ENCODE data around the gene CBLN3.

CBLN3 gene

DNA sequence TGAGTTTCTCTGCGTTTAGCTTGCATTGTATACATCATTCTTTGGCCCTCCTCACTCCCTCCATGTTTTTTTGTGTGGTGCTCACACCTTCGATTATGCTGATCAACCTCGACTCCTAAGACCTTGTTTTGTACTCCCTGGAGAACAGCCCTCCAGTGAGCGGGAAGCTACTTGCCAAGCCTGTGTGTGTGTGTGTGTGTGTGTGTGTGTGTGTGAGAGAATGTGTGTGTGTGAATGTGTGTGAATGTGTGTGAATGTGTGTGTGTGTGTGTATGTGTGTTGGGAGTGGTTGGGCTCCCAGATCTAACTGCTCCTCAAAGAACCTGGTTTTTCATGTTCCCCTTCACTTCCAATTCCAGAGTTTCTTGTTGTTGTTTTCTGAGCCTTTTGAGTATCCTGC is 24.7 kb downstream of the CBLN3 start:
- Histone ChIP-seq H3K27ac (ENCODE audit: insufficient read depth in 1 of 2, low read depth in 1 of 2, low read length in 2 of 2, poor library complexity in 1 of 2, severe bottlenecking in 2 of 2) (no peak overlapping the region), H3K4me1 (ENCODE audit: control extremely low read depth in 1 of 4, control insufficient read depth in 4 of 4, insufficient read depth in 4 of 4, low read length in 3 of 4) (peaks cover 0 to 20% (median 10%) of the 10 kb centered on the region in 4 experiments), H3K36me3 (ENCODE audit: control insufficient read depth in 4 of 4, insufficient read depth in 4 of 4, low read length in 3 of 4) (peaks cover 0 to 33% (median 13%) of the 10 kb centered on the region in 4 experiments), H3K9me3 (ENCODE audit: control extremely low read depth in 1 of 5, control insufficient read depth in 4 of 5, insufficient read depth in 2 of 5, low read depth in 1 of 5, low read length in 4 of 5) (no peaks in the 10 kb centered on the region), H3K4me3 (ENCODE audit: control insufficient read depth in 1 of 7, extremely low read depth in 1 of 7, insufficient read depth in 4 of 7, low read depth in 2 of 7, low read length in 6 of 7) (no peak overlapping the region), H3K27me3 (replicated peaks in 2 of 5; ENCODE audit: control insufficient read depth in 4 of 5, insufficient read depth in 5 of 5, low read length in 4 of 5) (no peaks in the 10 kb centered on the region)
- ChIA-PET POLR2A (no interaction called here), CTCF (interaction anchor here (0.7 to 23.8 kb wide), 12 partner anchors 8 to 80 kb away, joined by 3 to 489 read pairs (median 4); partner anchors contain the start of genes CBLN3 and KHNYN)
- WGBS (ENCODE audit: insufficient coverage) = 90% methylated on average over 2 of the region's 4 CpGs
- DNase-seq = no peak

DNA sequence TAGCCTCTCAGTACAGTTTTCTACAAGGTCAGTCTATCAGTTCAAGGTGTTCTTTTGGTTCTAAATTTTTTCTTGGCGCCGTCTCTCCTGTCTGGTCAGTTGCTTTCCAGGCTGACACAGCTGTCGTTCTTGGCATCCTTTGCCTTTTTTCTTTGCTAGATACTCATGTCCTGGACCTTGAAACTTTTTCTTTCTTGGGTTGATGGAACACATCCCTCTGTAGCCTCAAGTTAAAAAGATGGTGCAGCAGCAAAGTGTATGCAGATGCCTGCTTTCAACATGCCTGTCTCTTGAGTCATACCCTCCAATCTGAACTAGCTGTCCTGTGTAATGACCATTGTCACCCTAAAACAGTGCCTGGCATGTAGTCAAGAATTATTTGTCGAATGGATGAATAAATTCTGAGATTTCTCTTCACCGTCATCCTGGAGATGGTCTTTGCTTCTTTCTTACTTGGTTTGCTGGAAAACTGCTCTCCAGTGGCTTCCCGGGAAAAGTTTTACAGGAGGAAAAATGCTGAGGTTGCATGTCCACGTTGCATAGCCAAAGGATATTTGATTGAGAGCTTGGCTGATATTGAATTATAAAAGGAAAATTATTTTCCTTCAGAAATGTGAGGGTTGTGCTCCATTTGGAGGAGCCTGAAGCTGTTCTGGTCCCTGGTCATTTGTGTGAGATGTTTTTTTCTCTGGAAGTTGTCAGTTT is 26.0 kb downstream of the CBLN3 start:
- peaks cover 0 to 19% (median 7%) of the 10 kb centered on the region in 4 experiments for H3K36me3 ChIP-seq (ENCODE audit: control insufficient read depth in 4 of 4, insufficient read depth in 4 of 4, low read length in 3 of 4)
- CTCF ChIA-PET = interaction anchor here (0.7 to 23.8 kb wide), 11 partner anchors 8 to 69 kb away, joined by 3 to 489 read pairs (median 4); partner anchors contain the start of genes ADCY4, CBLN3 and KHNYN
- POLR2A ChIA-PET = no interaction called here
- no peaks in the 10 kb centered on the region for H3K27me3 ChIP-seq (replicated peaks in 2 of 5; ENCODE audit: control insufficient read depth in 4 of 5, insufficient read depth in 5 of 5, low read length in 4 of 5)
- no peaks in the 10 kb centered on the region for H3K9me3 ChIP-seq (ENCODE audit: control extremely low read depth in 1 of 5, control insufficient read depth in 4 of 5, insufficient read depth in 2 of 5, low read depth in 1 of 5, low read length in 4 of 5)
- H3K27ac ChIP-seq (ENCODE audit: insufficient read depth in 1 of 2, low read depth in 1 of 2, low read length in 2 of 2, poor library complexity in 1 of 2, severe bottlenecking in 2 of 2) = no peak overlapping the region
- no peak for DNase-seq
- H3K4me1 ChIP-seq (ENCODE audit: control extremely low read depth in 1 of 4, control insufficient read depth in 4 of 4, insufficient read depth in 4 of 4, low read length in 3 of 4) = peaks cover 0 to 29% (median 19%) of the 10 kb centered on the region in 4 experiments
- H3K4me3 ChIP-seq (ENCODE audit: control insufficient read depth in 1 of 7, extremely low read depth in 1 of 7, insufficient read depth in 4 of 7, low read depth in 2 of 7, low read length in 6 of 7) = no peak overlapping the region
- whole genome bisulfite sequencing (ENCODE audit: insufficient coverage) = 96% methylated on average over 7 of the region's 7 CpGs

DNA sequence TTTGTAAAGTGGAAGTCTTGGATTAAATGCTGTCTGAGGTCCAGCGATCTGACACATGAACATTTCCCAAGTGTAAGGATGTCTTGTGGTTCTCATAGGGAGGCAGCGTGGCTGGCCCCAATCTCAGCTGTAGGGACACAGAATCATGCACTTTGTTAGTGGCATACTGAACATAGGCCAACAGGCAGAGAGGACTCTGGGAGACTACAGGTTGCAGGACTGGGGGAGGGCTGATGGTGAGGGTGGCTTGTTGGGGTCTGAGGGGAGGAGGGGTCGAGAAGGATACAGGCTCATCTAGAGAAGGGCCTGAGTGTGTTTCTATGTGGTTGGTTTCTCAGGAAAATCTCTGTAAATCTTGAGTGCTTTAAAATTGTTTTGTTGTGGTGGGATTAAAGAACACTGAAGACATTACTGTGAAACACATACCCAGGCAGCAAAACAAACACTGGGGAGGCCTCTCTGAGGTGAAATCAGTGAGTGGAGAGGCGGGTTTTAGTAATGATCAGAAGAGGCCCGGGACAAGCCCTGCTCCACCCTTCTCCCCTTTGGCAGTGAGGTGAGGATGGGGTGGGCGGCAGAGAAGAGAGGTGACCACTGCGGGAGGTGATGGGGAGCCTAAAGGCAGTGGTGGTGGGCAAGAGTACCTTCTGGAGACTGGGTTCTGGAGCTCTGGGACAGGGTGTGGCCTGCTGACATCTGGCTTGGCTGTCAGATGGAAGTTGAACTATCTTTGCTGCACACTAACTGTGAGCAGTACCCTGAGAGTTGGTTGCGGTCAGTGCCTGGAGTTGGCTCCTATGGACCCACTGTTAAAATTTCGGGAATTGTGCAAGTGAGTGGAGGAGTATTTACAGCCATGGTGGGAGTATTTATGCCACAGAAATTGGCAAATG is 27.4 kb downstream of the CBLN3 start:
- H3K27me3 ChIP-seq (replicated peaks in 2 of 5; ENCODE audit: control insufficient read depth in 4 of 5, insufficient read depth in 5 of 5, low read length in 4 of 5) = no peaks in the 10 kb centered on the region
- H3K4me1 ChIP-seq (ENCODE audit: control extremely low read depth in 1 of 4, control insufficient read depth in 4 of 4, insufficient read depth in 4 of 4, low read length in 3 of 4) = peaks cover 2 to 43% (median 32%) of the 10 kb centered on the region in 4 experiments
- H3K4me3 ChIP-seq (ENCODE audit: control insufficient read depth in 1 of 7, extremely low read depth in 1 of 7, insufficient read depth in 4 of 7, low read depth in 2 of 7, low read length in 6 of 7) = no peak overlapping the region
- CTCF ChIA-PET = interaction anchor here (1.0 to 23.8 kb wide), 8 partner anchors 9 to 41 kb away, joined by 3 to 489 read pairs (median 4); partner anchors contain the start of genes CBLN3 and KHNYN
- POLR2A ChIA-PET = no interaction called here
- DNase-seq = no peak
- no peaks in the 10 kb centered on the region for H3K9me3 ChIP-seq (ENCODE audit: control extremely low read depth in 1 of 5, control insufficient read depth in 4 of 5, insufficient read depth in 2 of 5, low read depth in 1 of 5, low read length in 4 of 5)
- 80% methylated on average over 9 of the region's 9 CpGs for WGBS (ENCODE audit: insufficient coverage)
- no peak overlapping the region for H3K27ac ChIP-seq (ENCODE audit: insufficient read depth in 1 of 2, low read depth in 1 of 2, low read length in 2 of 2, poor library complexity in 1 of 2, severe bottlenecking in 2 of 2)
- H3K36me3 ChIP-seq (ENCODE audit: control insufficient read depth in 4 of 4, insufficient read depth in 4 of 4, low read length in 3 of 4) = peaks cover 0 to 10% (median under 1%) of the 10 kb centered on the region in 4 experiments

DNA sequence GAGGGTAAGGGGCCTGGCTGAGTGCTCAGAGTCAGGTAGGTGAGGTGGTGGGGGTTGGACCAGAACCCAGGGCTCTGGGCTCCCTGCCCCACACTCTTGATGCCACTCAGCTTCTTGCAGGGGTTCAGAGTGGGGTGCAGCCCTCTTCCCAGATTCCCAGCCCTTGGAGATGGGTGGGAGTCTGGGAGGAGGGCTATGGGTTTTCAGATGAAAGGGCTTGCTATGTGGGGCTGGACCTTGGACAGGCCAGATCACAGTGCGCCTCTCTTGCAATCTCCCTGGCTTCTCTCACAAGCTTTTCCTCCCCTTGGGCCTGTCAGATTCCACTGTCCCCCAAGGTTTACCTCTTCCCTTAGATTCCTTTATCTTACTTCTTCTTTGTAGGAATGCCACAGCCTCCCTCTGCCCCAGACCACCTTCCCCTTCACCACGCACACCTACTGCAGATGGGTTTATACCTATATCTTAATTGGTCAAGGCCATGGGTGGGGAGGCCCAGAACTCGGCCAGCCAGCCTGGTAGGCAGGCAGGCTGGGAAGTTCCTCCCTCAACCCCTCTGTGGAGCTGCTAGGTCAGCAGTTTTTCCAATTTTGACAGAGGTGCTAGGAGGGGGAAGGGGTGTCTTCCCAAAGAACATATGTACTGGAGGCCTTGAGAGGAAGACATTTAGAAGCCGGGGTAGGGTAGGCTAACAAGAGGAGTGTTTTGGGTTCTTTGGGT is 29.3 kb downstream of the CBLN3 start:
- WGBS (ENCODE audit: insufficient coverage) = 21% methylated on average over 2 of the region's 4 CpGs
- Histone ChIP-seq H3K4me3 (ENCODE audit: control insufficient read depth in 1 of 7, extremely low read depth in 1 of 7, insufficient read depth in 4 of 7, low read depth in 2 of 7, low read length in 6 of 7) (peak overlapping the region in 6 of 7 experiments; percentile 42 to 84 (median 68)), H3K27ac (ENCODE audit: insufficient read depth in 1 of 2, low read depth in 1 of 2, low read length in 2 of 2, poor library complexity in 1 of 2, severe bottlenecking in 2 of 2) (no peak overlapping the region), H3K36me3 (ENCODE audit: control insufficient read depth in 4 of 4, insufficient read depth in 4 of 4, low read length in 3 of 4) (peaks cover 0 to 8% (median 0%) of the 10 kb centered on the region in 4 experiments), H3K4me1 (ENCODE audit: control extremely low read depth in 1 of 4, control insufficient read depth in 4 of 4, insufficient read depth in 4 of 4, low read length in 3 of 4) (peaks cover 7 to 62% (median 48%) of the 10 kb centered on the region in 4 experiments), H3K27me3 (replicated peaks in 2 of 5; ENCODE audit: control insufficient read depth in 4 of 5, insufficient read depth in 5 of 5, low read length in 4 of 5) (no peaks in the 10 kb centered on the region), H3K9me3 (ENCODE audit: control extremely low read depth in 1 of 5, control insufficient read depth in 4 of 5, insufficient read depth in 2 of 5, low read depth in 1 of 5, low read length in 4 of 5) (no peaks in the 10 kb centered on the region)
- ChIA-PET POLR2A (interaction anchor here (0.7 kb wide), 1 partner anchor 30 kb away, joined by 3 read pairs; the partner anchor contains the start of gene KHNYN), CTCF (interaction anchor here (0.7 to 5.5 kb wide), 8 partner anchors 10 to 70 kb away, joined by 3 to 39 read pairs (median 9); no protein-coding TSS in a partner anchor)
- no peak for DNase-seq

DNA sequence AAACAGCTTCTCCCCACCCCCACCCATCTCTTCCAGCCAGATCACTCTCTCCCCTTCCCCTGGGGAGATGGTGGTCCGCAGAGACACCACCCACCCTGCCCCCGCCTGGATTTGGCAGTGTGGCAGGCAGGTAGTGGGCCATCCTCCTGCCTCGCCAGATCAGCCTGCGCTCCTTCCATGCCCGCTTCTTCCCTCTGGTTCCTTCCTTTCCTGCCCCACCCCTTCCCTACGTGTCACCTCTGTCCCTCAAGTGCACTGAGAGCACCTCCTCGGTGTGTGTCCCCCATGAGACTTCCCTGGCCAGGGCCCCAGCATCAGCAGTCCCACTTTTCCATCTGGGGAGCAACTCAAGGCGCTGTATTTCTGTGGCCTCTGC is 30.0 kb downstream of the CBLN3 start:
- Histone ChIP-seq H3K9me3 (ENCODE audit: control extremely low read depth in 1 of 5, control insufficient read depth in 4 of 5, insufficient read depth in 2 of 5, low read depth in 1 of 5, low read length in 4 of 5) (no peaks in the 10 kb centered on the region), H3K4me3 (ENCODE audit: control insufficient read depth in 1 of 7, extremely low read depth in 1 of 7, insufficient read depth in 4 of 7, low read depth in 2 of 7, low read length in 6 of 7) (peak overlapping the region; percentile 42 to 84 (median 68)), H3K36me3 (ENCODE audit: control insufficient read depth in 4 of 4, insufficient read depth in 4 of 4, low read length in 3 of 4) (peaks cover 0 to 4% (median 0%) of the 10 kb centered on the region in 4 experiments), H3K27me3 (replicated peaks in 2 of 5; ENCODE audit: control insufficient read depth in 4 of 5, insufficient read depth in 5 of 5, low read length in 4 of 5) (no peaks in the 10 kb centered on the region), H3K4me1 (ENCODE audit: control extremely low read depth in 1 of 4, control insufficient read depth in 4 of 4, insufficient read depth in 4 of 4, low read length in 3 of 4) (peaks cover 12 to 69% (median 52%) of the 10 kb centered on the region in 4 experiments), H3K27ac (ENCODE audit: insufficient read depth in 1 of 2, low read depth in 1 of 2, low read length in 2 of 2, poor library complexity in 1 of 2, severe bottlenecking in 2 of 2) (peak overlapping the region in 1 of 2 experiments; percentile 20)
- no peak for DNase-seq
- CTCF ChIA-PET = interaction anchor here (0.7 to 5.5 kb wide), 6 partner anchors 12 to 69 kb away, joined by 3 to 39 read pairs (median 11); no protein-coding TSS in a partner anchor
- POLR2A ChIA-PET = interaction anchor here (0.7 to 1.2 kb wide), 2 partner anchors 31 to 32 kb away, joined by 3 read pairs; partner anchors contain the start of gene KHNYN
- WGBS (ENCODE audit: insufficient coverage) = 4% methylated on average over 8 of the region's 8 CpGs

DNA sequence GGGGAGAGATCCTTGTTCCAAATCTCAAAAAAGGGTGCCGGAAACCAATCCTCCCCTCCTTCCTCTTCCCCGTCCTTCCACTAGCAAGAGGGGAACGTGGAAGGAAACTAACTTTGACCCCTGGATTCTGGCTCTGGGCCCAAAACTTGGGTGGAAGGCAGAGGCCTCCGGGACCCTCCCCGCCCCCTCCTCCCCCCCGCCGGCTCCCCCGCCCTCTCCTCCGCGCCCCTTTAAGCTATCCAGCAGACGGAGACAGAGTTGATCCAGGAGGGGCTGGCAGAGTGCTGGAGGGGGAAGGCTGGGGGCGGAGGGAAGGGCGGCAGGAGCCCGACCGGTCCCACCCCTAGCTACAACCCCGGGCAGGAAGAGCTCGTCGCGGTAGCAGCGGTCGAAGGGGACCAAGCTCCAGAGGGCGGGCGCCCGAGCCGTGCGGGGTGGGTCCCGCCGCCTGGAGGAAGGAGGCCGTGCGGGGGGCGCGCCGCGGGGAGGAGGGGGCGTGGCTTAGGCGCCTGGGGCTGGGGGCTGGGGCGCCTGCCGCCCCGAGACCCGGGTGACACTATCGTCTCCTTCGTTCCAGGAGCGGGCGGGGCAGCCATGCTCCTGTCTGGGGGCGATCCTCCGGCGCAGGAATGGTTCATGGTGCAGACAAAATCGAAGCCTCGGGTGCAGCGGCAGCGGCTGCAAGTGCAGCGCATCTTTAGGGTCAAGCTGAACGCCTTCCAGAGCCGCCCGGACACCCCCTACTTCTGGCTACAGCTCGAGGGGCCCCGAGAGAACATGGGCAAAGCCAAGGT is 30.6 kb downstream of the CBLN3 start, which contains the start of gene NYNRIN:
NYNRIN (plus strand) TSS at position 351 of the 794 bp plus-strand sequence; CDS start at position 595, 244 bp downstream.
- Histone ChIP-seq H3K36me3 (ENCODE audit: control insufficient read depth in 4 of 4, insufficient read depth in 4 of 4, low read length in 3 of 4) (peaks cover 0 to 3% (median 0%) of the 10 kb centered on the region in 4 experiments), H3K4me1 (ENCODE audit: control extremely low read depth in 1 of 4, control insufficient read depth in 4 of 4, insufficient read depth in 4 of 4, low read length in 3 of 4) (peaks cover 12 to 75% (median 58%) of the 10 kb centered on the region in 4 experiments), H3K27ac (ENCODE audit: insufficient read depth in 1 of 2, low read depth in 1 of 2, low read length in 2 of 2, poor library complexity in 1 of 2, severe bottlenecking in 2 of 2) (peak within 1 kb of the TSS in 1 of 2 experiments; percentile 20), H3K9me3 (ENCODE audit: control extremely low read depth in 1 of 5, control insufficient read depth in 4 of 5, insufficient read depth in 2 of 5, low read depth in 1 of 5, low read length in 4 of 5) (no peaks in the 10 kb centered on the region), H3K4me3 (ENCODE audit: control insufficient read depth in 1 of 7, extremely low read depth in 1 of 7, insufficient read depth in 4 of 7, low read depth in 2 of 7, low read length in 6 of 7) (peak within 1 kb of the TSS; percentile 42 to 84 (median 68)), H3K27me3 (replicated peaks in 2 of 5; ENCODE audit: control insufficient read depth in 4 of 5, insufficient read depth in 5 of 5, low read length in 4 of 5) (no peaks in the 10 kb centered on the region)
- WGBS (ENCODE audit: insufficient coverage) = 0% methylated on average over 32 of the region's 57 CpGs
- DNase-seq = peak; percentile 45 to 82 (median 76)
- ChIA-PET POLR2A (interaction anchor here (0.7 to 1.2 kb wide), 3 partner anchors 22 to 65 kb away, joined by 3 to 4 read pairs (median 3); no protein-coding TSS in a partner anchor), CTCF (interaction anchor here (0.7 to 5.5 kb wide), 8 partner anchors 12 to 68 kb away, joined by 3 to 39 read pairs (median 7); no protein-coding TSS in a partner anchor)
